Breast epithelium (tissue), 3 donors: Measurements from ENCODE around the gene DDOST.

Experiments
- CTCF ChIP-seq, 3 donors: fragments of 450-650 bp; IDR thresholded peaks; one replicate each; pipeline ENCODE4 v1.5.1; 2016 to 2017; ENCODE audit warnings: antibody characterized with exemption in 3 of 3, mild to moderate bottlenecking in 3 of 3, moderate library complexity in 3 of 3
- POLR2A ChIP-seq: fragments of 450-650 bp; IDR thresholded peaks from one replicate; pipeline ENCODE4 v1.6.1; 2016; ENCODE audit warnings: antibody characterized with exemption, mild to moderate bottlenecking, moderate library complexity
- POLR2AphosphoS5 ChIP-seq, 3 donors: sonication (generic); formaldehyde crosslinking; IDR thresholded peaks; one replicate each; pipeline ENCODE4 v1.6.1; 2017; ENCODE audit warnings: antibody characterized with exemption in 3 of 3

- TF ChIP-seq CTCF (IDR thresholded peaks at IDR 0.05) (no peak), POLR2A (no peak), POLR2AphosphoS5 (IDR thresholded peaks at IDR 0.05) (no peak)
Measured at GRCh38 chr1:20621012-20621411, 40.2 kb downstream of the DDOST start.
